Prostate gland (tissue), 2 donors: Measurements from ENCODE around the gene PLCH1. TPM values are rescaled to one million over a fixed set of nuclear protein-coding genes. Genes with fewer than 3 reads are reported as not detected.

Source experiments
- DNase-seq: peaks from one replicate; pipeline ENCODE4 v3.0.0-alpha.2; 2019; ENCODE audit warnings: low spot score
- H3K27ac ChIP-seq, 2 donors: fragments of 200-600 bp; sonication (generic); 2 replicates each; pipeline ENCODE4 v1.5.1; 2017 to 2019
- H3K27me3 ChIP-seq: fragments of 200-600 bp; sonication (generic); replicated peaks from 2 replicates; pipeline ENCODE4 v1.5.1; 2019; ENCODE audit not compliant: insufficient read depth
- H3K36me3 ChIP-seq, 2 donors: fragments of 200-600 bp; sonication (generic); 1 replicate in 1 of 2; 2 replicates in 1 of 2; pipeline versions ENCODE4 v1.5.1 to v1.8.1; 2017 to 2019
- H3K4me1 ChIP-seq: fragments of 200-600 bp; sonication (generic); replicated peaks from 2 replicates; pipeline ENCODE4 v1.5.1; 2019
- H3K4me3 ChIP-seq, 2 donors: fragments of 200-600 bp; sonication (generic); 2 replicates each; pipeline ENCODE4 v1.5.1; 2017 to 2019
- H3K9me3 ChIP-seq: fragments of 200-600 bp; sonication (generic); 2 replicates; pipeline ENCODE4 v1.5.1; 2017
- CTCF ChIP-seq, 4 experiments: fragments of 200-600 bp in 2 of 4; fragments of 450-650 bp in 2 of 4; sonication (generic) in 2 of 4; IDR thresholded peaks; 1 replicate in 3 of 4; 2 replicates in 1 of 4; pipeline ENCODE4 v1.5.1; 2016 to 2019; ENCODE audit warnings: antibody characterized with exemption in 4 of 4, mild to moderate bottlenecking in 2 of 4, moderate library complexity in 2 of 4
- POLR2A ChIP-seq: fragments of 450-650 bp; IDR thresholded peaks from one replicate; pipeline ENCODE4 v1.6.1; 2016; ENCODE audit warnings: antibody characterized with exemption, mild to moderate bottlenecking
- POLR2AphosphoS5 ChIP-seq: sonication (generic); formaldehyde crosslinking; IDR thresholded peaks from one replicate; pipeline ENCODE4 v1.6.1; 2017; ENCODE audit warnings: antibody characterized with exemption
- whole genome bisulfite sequencing: methylation state at CpG from one replicate; pipeline ENCODE4 v1.1.5; 2018; 5-methylcytosine and 5-hydroxymethylcytosine counted together
- intact Hi-C: fragments of 100-400 bp; cut with DNase I; formaldehyde crosslinking; loops from one replicate; pipeline ENCODE4 v1.14.2; 2022
- total RNA-seq, 2 donors: library from RNA; depleted of rRNA; stranded (reverse); fragments of >200 nt; gene quantifications; one replicate each; pipeline ENCODE4 v1.1.0, GENCODE V29; 2016

Gene PLCH1
- total RNA-seq, 2 donors from 2014 or later, result 0.64 to 12.2 TPM

DNA sequence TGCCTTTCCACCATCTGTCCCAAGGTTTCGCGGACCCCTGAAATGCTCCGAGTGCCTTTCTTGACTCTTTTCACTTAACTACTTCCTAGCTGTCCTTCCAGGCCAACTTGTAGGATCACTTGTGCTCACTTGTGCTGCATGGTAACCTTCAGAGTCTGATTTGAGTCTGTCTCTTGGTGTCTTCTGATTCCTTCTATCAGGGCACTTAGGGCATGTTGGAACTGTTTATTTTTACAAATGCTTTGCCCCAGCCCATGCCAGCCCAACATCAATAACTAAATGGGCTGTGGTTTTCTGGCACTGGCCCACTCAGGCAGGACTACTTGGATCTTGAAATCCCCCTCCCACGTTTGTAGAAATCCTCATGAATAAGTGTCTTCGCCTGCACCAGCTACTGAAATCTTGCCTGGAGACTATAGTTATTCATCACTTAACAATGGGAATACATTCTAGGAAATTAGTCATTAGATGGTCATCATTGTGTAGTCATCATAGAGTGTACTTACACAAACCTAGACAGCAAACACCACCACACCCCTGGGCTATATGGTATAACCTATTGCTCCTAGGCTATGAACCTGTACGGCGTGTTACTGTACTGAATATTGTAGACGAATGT is 328.3 kb downstream of the PLCH1 start:
- WGBS, result 87% methylated on average over 8 of the region's 8 CpGs
- intact Hi-C loops, result no loop called here
- no peaks in the 10 kb centered on the region for H3K36me3 ChIP-seq
- no peaks in the 10 kb centered on the region for H3K9me3 ChIP-seq
- DNase-seq, result no peak
- no peaks in the 10 kb centered on the region for H3K27me3 ChIP-seq
- H3K4me1 ChIP-seq, result no peaks in the 10 kb centered on the region
- no peak for TF ChIP-seq POLR2AphosphoS5
- TF ChIP-seq POLR2A, result no peak
- TF ChIP-seq CTCF (IDR thresholded peaks at IDR 0.05), result no peak
- no peak overlapping the region for H3K27ac ChIP-seq
- no peak overlapping the region for H3K4me3 ChIP-seq

DNA sequence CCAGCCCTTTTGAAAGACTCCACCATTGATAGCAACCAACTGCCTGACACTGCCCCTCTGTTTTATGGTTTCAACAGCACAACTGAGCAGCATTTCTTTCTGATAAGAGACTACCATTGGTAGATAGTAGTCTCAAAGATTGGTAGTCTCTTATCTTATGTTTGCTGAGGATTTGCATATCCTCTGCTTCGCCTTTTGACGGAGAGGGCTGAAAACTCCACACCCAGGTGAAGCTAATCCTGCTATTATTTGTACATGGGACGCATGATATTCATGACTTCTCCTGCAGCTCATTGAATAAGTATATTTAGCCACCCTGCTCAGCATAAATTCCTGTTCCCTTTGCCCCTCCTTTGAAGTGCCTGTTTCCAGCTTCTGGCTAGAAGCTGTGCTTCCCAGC is 332.0 kb downstream of the PLCH1 start:
- Histone ChIP-seq H3K4me3 (no peak overlapping the region), H3K4me1 (no peaks in the 10 kb centered on the region), H3K9me3 (no peaks in the 10 kb centered on the region), H3K27me3 (no peaks in the 10 kb centered on the region), H3K36me3 (no peaks in the 10 kb centered on the region), H3K27ac (no peak overlapping the region)
- 67% methylated on average over 3 of the region's 3 CpGs for WGBS
- no peak for TF ChIP-seq CTCF (IDR thresholded peaks at IDR 0.05)
- intact Hi-C loops, result no loop called here
- DNase-seq, result no peak

- H3K27ac ChIP-seq, result no peak overlapping the region
- intact Hi-C loops, result no loop called here
- no peaks in the 10 kb centered on the region for H3K4me1 ChIP-seq
- no peaks in the 10 kb centered on the region for H3K27me3 ChIP-seq
- no peaks in the 10 kb centered on the region for H3K9me3 ChIP-seq
- TF ChIP-seq POLR2AphosphoS5, result no peak
- TF ChIP-seq POLR2A, result no peak
- no peak for TF ChIP-seq CTCF (IDR thresholded peaks at IDR 0.05)
- DNase-seq, result no peak
- 78% methylated on average over 5 of the region's 5 CpGs for WGBS
- no peaks in the 10 kb centered on the region for H3K36me3 ChIP-seq
- H3K4me3 ChIP-seq, result no peak overlapping the region
These were observed 333.2 kb downstream of the PLCH1 start for GRCh38 chr3:155411500-155412223.

GRCh38 chr3:155409336-155409735 is 335.5 kb downstream of the PLCH1 start:
- TF ChIP-seq POLR2AphosphoS5 (no peak), POLR2A (no peak), CTCF (IDR thresholded peaks at IDR 0.05) (no peak)
- Histone ChIP-seq H3K9me3 (no peaks in the 10 kb centered on the region), H3K27me3 (no peaks in the 10 kb centered on the region), H3K27ac (no peak overlapping the region), H3K36me3 (no peaks in the 10 kb centered on the region), H3K4me1 (no peaks in the 10 kb centered on the region), H3K4me3 (no peak overlapping the region)
- DNase-seq, result no peak
- intact Hi-C loops, result no loop called here

GRCh38 chr3:155407971-155408370 is 336.9 kb downstream of the PLCH1 start:
- no peak for DNase-seq
- intact Hi-C loops, result no loop called here
- Histone ChIP-seq H3K27me3 (no peaks in the 10 kb centered on the region), H3K36me3 (no peaks in the 10 kb centered on the region), H3K9me3 (no peaks in the 10 kb centered on the region), H3K27ac (no peak overlapping the region), H3K4me3 (no peak overlapping the region), H3K4me1 (no peaks in the 10 kb centered on the region)
- 94% methylated on average over 3 of the region's 3 CpGs for WGBS
- no peak for TF ChIP-seq CTCF (IDR thresholded peaks at IDR 0.05)
- no peak for TF ChIP-seq POLR2A
- TF ChIP-seq POLR2AphosphoS5, result no peak
